Esophagus (tissue), 2 donors: Measurements from ENCODE around the gene TTC16. TPM values are rescaled to one million over a fixed set of nuclear protein-coding genes. Genes with fewer than 3 reads are reported as not detected.
"Not testable (repeated sequence)": the region's sequence is repeated elsewhere in the genome, so short reads cannot be mapped to it uniquely, and the experiment has no call there.

ENCODE experiments used
- H3K27ac ChIP-seq, 2 donors: one replicate each; pipeline ENCODE4 v1.5.1; 2013; ENCODE audit warnings: low read depth in 2 of 2, mild to moderate bottlenecking in 2 of 2, inconsistent platforms in 1 of 2, low read length in 1 of 2, moderate library complexity in 1 of 2
- H3K27me3 ChIP-seq, 2 donors: one replicate each; pipeline ENCODE4 v1.6.1; 2013; ENCODE audit warnings: low read length in 2 of 2, control low read depth in 1 of 2, mild to moderate bottlenecking in 1 of 2; ENCODE audit not compliant: insufficient read depth in 2 of 2, control insufficient read depth in 1 of 2
- H3K36me3 ChIP-seq, 2 donors: one replicate each; pipeline ENCODE4 v1.6.1; 2013; ENCODE audit warnings: low read length in 1 of 2; ENCODE audit not compliant: control insufficient read depth in 2 of 2, insufficient read depth in 2 of 2
- H3K4me1 ChIP-seq, 2 donors: one replicate each; pipeline ENCODE4 v1.6.1; 2013; ENCODE audit warnings: low read length in 1 of 2; ENCODE audit not compliant: control insufficient read depth in 2 of 2, insufficient read depth in 2 of 2
- H3K4me3 ChIP-seq, 2 donors: one replicate each; pipeline ENCODE4 v1.5.1; 2013; ENCODE audit warnings: low read length in 2 of 2, mild to moderate bottlenecking in 2 of 2, low read depth in 1 of 2, moderate library complexity in 1 of 2
- H3K9me3 ChIP-seq, 2 donors: one replicate each; pipeline ENCODE4 v1.6.1; 2013; ENCODE audit warnings: mild to moderate bottlenecking in 2 of 2, low read depth in 1 of 2, low read length in 1 of 2, moderate library complexity in 1 of 2; ENCODE audit not compliant: control insufficient read depth in 2 of 2, insufficient read depth in 1 of 2
- WGBS, 2 donors: extraction: QIAGEN DNeasy Blood & Tissue Kit; methylation state at CpG; one replicate each; pipeline ENCODE4 v1.1.7; 2013; 5-methylcytosine and 5-hydroxymethylcytosine counted together
- polyA plus RNA-seq, 2 donors: library from polyadenylated mRNA; stranded (reverse); fragments of 200-250 nt; gene quantifications; one replicate each; pipeline ENCODE4 v1.2.3, GENCODE V29; 2013
- donor health status: healthy with polysubstance abuse.
- donor health status: Bipolar disorder and iron deficiency.

TTC16 gene
- polyA plus RNA-seq, 2 donors: 0.04 to 0.10 TPM

- Histone ChIP-seq H3K27me3 (no peaks in the 10 kb centered on the region), H3K4me3 (no peak overlapping the region), H3K27ac (no peak overlapping the region), H3K4me1 (peaks cover 3% of the 10 kb centered on the region in 2 donors), H3K9me3 (no peaks in the 10 kb centered on the region), H3K36me3 (peaks cover 0 to 4% of the 10 kb centered on the region in 2 donors)
- WGBS, 2 donors: 33 to 37% methylated on average over 10 of the region's 10 CpGs
These were observed 35.6 kb downstream of the TTC16 start for GRCh38 chr9:127751269-127752054.

GRCh38 chr9:127753148-127753547, 37.3 kb downstream of the TTC16 start:
- H3K9me3 ChIP-seq: no peaks in the 10 kb centered on the region
- no peaks in the 10 kb centered on the region for H3K27me3 ChIP-seq
- WGBS, 2 donors: 78 to 80% methylated on average over 8 of the region's 8 CpGs
- peaks cover 3% of the 10 kb centered on the region in 2 donors for H3K4me1 ChIP-seq
- no peak overlapping the region for H3K4me3 ChIP-seq
- peaks cover 0 to 4% of the 10 kb centered on the region in 2 donors for H3K36me3 ChIP-seq
- no peak overlapping the region for H3K27ac ChIP-seq

DNA sequence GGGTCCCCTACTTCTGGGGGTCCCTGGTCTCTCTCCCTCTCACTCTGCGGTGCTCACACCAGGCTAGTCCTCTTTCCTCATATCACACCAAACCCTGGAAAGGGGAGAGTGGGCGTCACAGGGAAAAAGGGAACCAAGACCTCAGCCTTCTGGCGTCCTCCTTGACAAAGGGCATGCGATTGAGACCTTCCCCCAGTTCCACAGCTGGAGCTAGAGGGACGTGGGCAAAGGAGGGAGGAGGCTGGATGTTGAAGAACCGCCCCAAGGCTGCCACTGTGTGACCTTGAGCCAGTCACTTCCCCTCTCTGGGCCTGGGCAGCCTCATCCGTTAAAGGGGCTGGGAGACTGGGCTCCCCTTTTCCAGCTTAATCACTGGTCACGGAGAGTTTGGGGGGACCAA, 37.7 kb downstream of the TTC16 start:
- Histone ChIP-seq H3K27me3 (no peaks in the 10 kb centered on the region), H3K27ac (no peak overlapping the region), H3K4me3 (no peak overlapping the region), H3K9me3 (no peaks in the 10 kb centered on the region), H3K36me3 (peaks cover 0 to 4% of the 10 kb centered on the region in 2 donors), H3K4me1 (peaks cover 3% of the 10 kb centered on the region in 2 donors)
- WGBS, 2 donors: 68 to 76% methylated on average over 7 to 8 of the region's 8 CpGs

GRCh38 chr9:127754099-127755060, 38.5 kb downstream of the TTC16 start:
- Histone ChIP-seq H3K4me3 (no peak overlapping the region), H3K9me3 (no peaks in the 10 kb centered on the region), H3K27me3 (no peaks in the 10 kb centered on the region), H3K4me1 (peaks cover 3% of the 10 kb centered on the region in 2 donors), H3K27ac (no peak overlapping the region), H3K36me3 (peaks cover 0 to under 1% of the 10 kb centered on the region in 2 donors)
- WGBS, 2 donors: 29 to 32% methylated on average over 69 to 86 of the region's 86 CpGs

GRCh38 chr9:127755061-127756060, 39.5 kb downstream of the TTC16 start:
- no peaks in the 10 kb centered on the region for H3K36me3 ChIP-seq
- peaks cover 3% of the 10 kb centered on the region in 2 donors for H3K4me1 ChIP-seq
- no peak overlapping the region for H3K27ac ChIP-seq
- H3K4me3 ChIP-seq: no peak overlapping the region
- no peaks in the 10 kb centered on the region for H3K9me3 ChIP-seq
- 31 to 40% methylated on average over 28 to 61 of the region's 61 CpGs for WGBS, 2 donors
- H3K27me3 ChIP-seq: no peaks in the 10 kb centered on the region

GRCh38 chr9:127756233-127756632, 40.4 kb downstream of the TTC16 start:
- no peaks in the 10 kb centered on the region for H3K36me3 ChIP-seq
- no peak overlapping the region for H3K4me3 ChIP-seq
- H3K9me3 ChIP-seq: no peaks in the 10 kb centered on the region
- no peaks in the 10 kb centered on the region for H3K27me3 ChIP-seq
- no peak overlapping the region for H3K27ac ChIP-seq
- WGBS, 2 donors: 92 to 94% methylated on average over 3 of the region's 3 CpGs
- peaks cover 3% of the 10 kb centered on the region in 2 donors for H3K4me1 ChIP-seq

GRCh38 chr9:127756776-127757175, 40.9 kb downstream of the TTC16 start:
- H3K4me3 ChIP-seq, H3K4me1 ChIP-seq, H3K27ac ChIP-seq, H3K36me3 ChIP-seq, H3K27me3 ChIP-seq, H3K9me3 ChIP-seq: not testable (repeated sequence)
- WGBS, 2 donors: 85 to 86% methylated on average over 11 of the region's 11 CpGs

- H3K27me3 ChIP-seq: no peaks in the 10 kb centered on the region
- H3K27ac ChIP-seq: no peak overlapping the region
- H3K4me1 ChIP-seq: peaks cover 0 to 3% of the 10 kb centered on the region in 2 donors
- no peak overlapping the region for H3K4me3 ChIP-seq
- H3K36me3 ChIP-seq: no peaks in the 10 kb centered on the region
- H3K9me3 ChIP-seq: no peaks in the 10 kb centered on the region
- WGBS, 2 donors: 78 to 85% methylated on average over 5 of the region's 5 CpGs
These were observed 43.0 kb downstream of the TTC16 start for GRCh38 chr9:127758843-127759242.

- Histone ChIP-seq H3K4me3 (no peak overlapping the region), H3K36me3 (no peaks in the 10 kb centered on the region), H3K27ac (no peak overlapping the region), H3K27me3 (no peaks in the 10 kb centered on the region), H3K4me1 (no peaks in the 10 kb centered on the region), H3K9me3 (no peaks in the 10 kb centered on the region)
- 78 to 82% methylated on average over 5 of the region's 5 CpGs for WGBS, 2 donors
These were observed 45.2 kb downstream of the TTC16 start for GRCh38 chr9:127761061-127761460.
